Duodenal mucosa (tissue), 2 donors: Measurements from ENCODE around the gene PPIP5K1.

Experiments
- H3K27ac ChIP-seq: one replicate; pipeline ENCODE4 v1.7.0; 2013; ENCODE audit warnings: low read depth, low read length
- H3K27me3 ChIP-seq, 2 donors: one replicate each; pipeline ENCODE4 v1.7.0; 2013; ENCODE audit warnings: low read length in 2 of 2, control low read depth in 1 of 2; ENCODE audit not compliant: insufficient read depth in 2 of 2, control insufficient read depth in 1 of 2
- H3K36me3 ChIP-seq, 2 donors: one replicate each; pipeline ENCODE4 v1.7.0; 2013; ENCODE audit warnings: low read length in 2 of 2, control low read depth in 1 of 2; ENCODE audit not compliant: insufficient read depth in 2 of 2, control insufficient read depth in 1 of 2
- H3K4me1 ChIP-seq, 2 donors: one replicate each; pipeline ENCODE4 v1.7.0; 2013; ENCODE audit warnings: low read length in 2 of 2, control low read depth in 1 of 2; ENCODE audit not compliant: insufficient read depth in 2 of 2, control insufficient read depth in 1 of 2
- H3K4me3 ChIP-seq, 2 donors: one replicate each; pipeline ENCODE4 v1.7.0; 2013; ENCODE audit warnings: low read length in 2 of 2, low read depth in 1 of 2
- H3K9ac ChIP-seq, 2 donors: one replicate each; pipeline ENCODE4 v1.7.0; 2013; ENCODE audit warnings: low read length in 2 of 2, low read depth in 1 of 2
- H3K9me3 ChIP-seq, 2 donors: one replicate each; pipeline ENCODE4 v1.7.0; 2013; ENCODE audit warnings: low read length in 2 of 2, control low read depth in 1 of 2; ENCODE audit not compliant: control insufficient read depth in 1 of 2

PPIP5K1 gene

GRCh38 chr15:43527802-43528541 is 62.0 kb downstream of the PPIP5K1 start:
- H3K9ac ChIP-seq: no peak overlapping the region
- no peaks in the 10 kb centered on the region for H3K4me1 ChIP-seq
- no peaks in the 10 kb centered on the region for H3K27me3 ChIP-seq
- no peak overlapping the region for H3K4me3 ChIP-seq
- no peaks in the 10 kb centered on the region for H3K36me3 ChIP-seq
- H3K9me3 ChIP-seq: no peaks in the 10 kb centered on the region
- no peak overlapping the region for H3K27ac ChIP-seq

- H3K27me3 ChIP-seq: no peaks in the 10 kb centered on the region
- H3K9me3 ChIP-seq: no peaks in the 10 kb centered on the region
- H3K36me3 ChIP-seq: no peaks in the 10 kb centered on the region
- no peak overlapping the region for H3K9ac ChIP-seq
- no peak overlapping the region for H3K27ac ChIP-seq
- no peak overlapping the region for H3K4me3 ChIP-seq
- H3K4me1 ChIP-seq: no peaks in the 10 kb centered on the region
These were observed 62.8 kb downstream of the PPIP5K1 start for GRCh38 chr15:43527016-43527801.

- Histone ChIP-seq H3K9ac (no peak overlapping the region), H3K27ac (no peak overlapping the region), H3K9me3 (no peaks in the 10 kb centered on the region), H3K4me3 (no peak overlapping the region), H3K27me3 (no peaks in the 10 kb centered on the region), H3K4me1 (no peaks in the 10 kb centered on the region), H3K36me3 (no peaks in the 10 kb centered on the region)
These were observed 63.6 kb downstream of the PPIP5K1 start for GRCh38 chr15:43526261-43526930.

GRCh38 chr15:43525131-43525530 is 64.9 kb downstream of the PPIP5K1 start:
- Histone ChIP-seq H3K4me3 (no peak overlapping the region), H3K4me1 (no peaks in the 10 kb centered on the region), H3K9me3 (no peaks in the 10 kb centered on the region), H3K27ac (no peak overlapping the region), H3K36me3 (no peaks in the 10 kb centered on the region), H3K27me3 (no peaks in the 10 kb centered on the region), H3K9ac (no peak overlapping the region)

DNA sequence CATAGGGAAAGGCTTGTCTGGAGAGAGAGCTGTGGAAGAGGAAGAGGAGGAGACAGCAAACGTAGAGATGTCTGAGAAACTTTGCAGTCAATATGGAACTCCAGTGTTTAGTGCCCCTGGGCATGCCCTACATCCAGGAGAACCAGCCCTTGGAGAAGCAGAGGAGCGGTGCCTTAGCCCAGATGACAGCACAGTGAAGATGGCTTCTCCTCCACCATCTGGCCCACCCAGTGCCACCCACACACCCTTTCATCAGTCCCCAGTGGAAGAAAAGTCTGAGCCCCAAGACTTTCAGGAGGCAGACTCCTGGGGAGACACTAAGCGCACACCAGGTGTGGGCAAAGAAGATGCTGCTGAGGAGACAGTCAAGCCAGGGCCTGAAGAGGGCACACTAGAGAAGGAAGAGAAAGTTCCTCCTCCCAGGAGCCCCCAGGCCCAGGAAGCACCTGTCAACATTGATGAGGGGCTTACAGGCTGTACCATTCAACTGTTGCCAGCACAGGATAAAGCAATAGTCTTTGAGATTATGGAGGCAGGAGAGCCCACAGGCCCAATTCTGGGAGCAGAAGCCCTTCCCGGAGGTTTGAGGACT is 65.7 kb downstream of the PPIP5K1 start:
- Histone ChIP-seq H3K4me1 (no peaks in the 10 kb centered on the region), H3K36me3 (no peaks in the 10 kb centered on the region), H3K9me3 (no peaks in the 10 kb centered on the region), H3K27ac (no peak overlapping the region), H3K27me3 (no peaks in the 10 kb centered on the region), H3K9ac (no peak overlapping the region), H3K4me3 (no peak overlapping the region)

GRCh38 chr15:43523646-43524045 is 66.4 kb downstream of the PPIP5K1 start:
- Histone ChIP-seq H3K4me1 (no peaks in the 10 kb centered on the region), H3K9me3 (no peaks in the 10 kb centered on the region), H3K9ac (no peak overlapping the region), H3K4me3 (no peak overlapping the region), H3K27ac (no peak overlapping the region), H3K27me3 (no peaks in the 10 kb centered on the region), H3K36me3 (no peaks in the 10 kb centered on the region)

GRCh38 chr15:43522247-43522646 is 67.8 kb downstream of the PPIP5K1 start:
- Histone ChIP-seq H3K4me3 (no peak overlapping the region), H3K4me1 (peaks cover 0 to 4% of the 10 kb centered on the region in 2 donors), H3K27ac (no peak overlapping the region)

DNA sequence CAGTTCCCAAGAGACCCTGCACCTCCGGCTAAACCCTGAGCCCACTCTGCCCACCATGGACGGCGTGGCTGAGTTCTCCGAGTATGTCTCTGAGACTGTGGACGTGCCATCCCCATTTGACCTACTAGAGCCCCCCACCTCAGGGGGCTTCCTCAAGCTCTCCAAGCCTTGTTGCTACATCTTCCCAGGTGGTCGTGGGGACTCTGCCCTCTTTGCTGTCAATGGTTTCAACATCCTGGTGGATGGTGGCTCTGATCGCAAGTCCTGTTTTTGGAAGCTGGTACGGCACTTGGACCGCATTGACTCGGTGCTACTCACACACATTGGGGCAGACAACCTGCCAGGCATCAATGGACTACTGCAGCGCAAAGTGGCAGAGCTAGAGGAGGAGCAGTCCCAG is 68.6 kb downstream of the PPIP5K1 start:
- Histone ChIP-seq H3K27me3 (peaks cover 12 to 13% of the 10 kb centered on the region in 2 donors), H3K9ac (no peak overlapping the region), H3K9me3 (no peaks in the 10 kb centered on the region), H3K36me3 (no peaks in the 10 kb centered on the region), H3K4me1 (peaks cover 6 to 9% of the 10 kb centered on the region in 2 donors), H3K4me3 (no peak overlapping the region), H3K27ac (no peak overlapping the region)

More at GRCh38 chr15:43522247-43522646, 67.8 kb downstream of the PPIP5K1 start:
- H3K9me3 ChIP-seq: no peaks in the 10 kb centered on the region
- no peak overlapping the region for H3K9ac ChIP-seq
- H3K27me3 ChIP-seq: peaks cover 7% of the 10 kb centered on the region in 2 donors
- no peaks in the 10 kb centered on the region for H3K36me3 ChIP-seq

DNA sequence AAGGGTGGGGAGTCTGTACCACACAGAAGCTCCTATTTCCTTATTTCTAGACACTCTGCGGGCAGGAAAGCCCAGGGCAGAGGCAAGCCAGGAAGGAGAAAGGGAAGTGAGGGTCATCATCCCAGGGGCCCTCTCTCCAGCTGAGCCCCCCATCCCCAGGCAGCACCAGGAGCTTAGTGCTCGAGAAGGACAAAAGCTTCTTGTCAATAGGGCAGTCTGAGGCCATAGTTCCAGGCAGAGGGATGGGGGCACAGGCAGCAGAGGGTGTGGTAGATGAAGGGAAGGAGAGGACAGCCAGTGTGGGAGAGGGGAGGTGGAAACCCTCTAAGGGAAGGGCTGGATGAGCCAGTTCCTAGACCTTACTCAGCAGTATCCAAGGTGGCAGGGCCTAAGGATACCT is 69.9 kb downstream of the PPIP5K1 start:
- peaks cover 12 to 13% of the 10 kb centered on the region in 2 donors for H3K27me3 ChIP-seq
- H3K4me3 ChIP-seq: no peak overlapping the region
- no peaks in the 10 kb centered on the region for H3K9me3 ChIP-seq
- peaks cover 6 to 16% of the 10 kb centered on the region in 2 donors for H3K4me1 ChIP-seq
- H3K9ac ChIP-seq: no peak overlapping the region
- H3K36me3 ChIP-seq: no peaks in the 10 kb centered on the region
- no peak overlapping the region for H3K27ac ChIP-seq

DNA sequence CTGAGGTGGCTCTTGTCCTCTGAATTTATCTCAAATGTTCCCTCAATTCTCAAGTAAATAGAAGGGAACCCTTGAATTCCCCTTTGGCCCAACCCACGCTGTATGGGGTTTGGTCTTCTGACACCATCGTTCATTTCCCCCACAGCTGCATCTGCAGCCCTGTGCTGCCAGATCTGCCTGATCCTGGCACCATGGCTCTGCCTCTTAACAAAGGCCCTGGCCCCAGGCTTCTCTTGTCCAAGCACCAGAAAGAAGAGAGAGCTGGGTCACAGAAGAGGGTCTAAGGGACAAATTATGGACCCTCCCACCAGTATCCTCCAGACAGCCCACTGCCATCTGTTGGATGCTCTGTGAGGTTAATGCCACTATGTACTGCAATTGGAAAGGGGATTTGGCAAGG is 70.8 kb downstream of the PPIP5K1 start:
- no peak overlapping the region for H3K27ac ChIP-seq
- no peak overlapping the region for H3K4me3 ChIP-seq
- H3K27me3 ChIP-seq: peaks cover 12 to 13% of the 10 kb centered on the region in 2 donors
- H3K36me3 ChIP-seq: no peaks in the 10 kb centered on the region
- no peaks in the 10 kb centered on the region for H3K9me3 ChIP-seq
- no peak overlapping the region for H3K9ac ChIP-seq
- peaks cover 6 to 19% of the 10 kb centered on the region in 2 donors for H3K4me1 ChIP-seq
